HG03135 (cell line): Measurements from ENCODE around the gene ZYX.
A peak's percentile ranks its signal among the peaks of the same experiment; 100 is the strongest.

ENCODE experiments used
- ATAC-seq: cut with Tn5 transposase; IDR thresholded peaks from one replicate; pipeline ENCODE4 v1.9.1; 2021; ENCODE audit warnings: mild to moderate bottlenecking, moderate library complexity; ENCODE audit not compliant: unreplicated experiment

ZYX gene

DNA sequence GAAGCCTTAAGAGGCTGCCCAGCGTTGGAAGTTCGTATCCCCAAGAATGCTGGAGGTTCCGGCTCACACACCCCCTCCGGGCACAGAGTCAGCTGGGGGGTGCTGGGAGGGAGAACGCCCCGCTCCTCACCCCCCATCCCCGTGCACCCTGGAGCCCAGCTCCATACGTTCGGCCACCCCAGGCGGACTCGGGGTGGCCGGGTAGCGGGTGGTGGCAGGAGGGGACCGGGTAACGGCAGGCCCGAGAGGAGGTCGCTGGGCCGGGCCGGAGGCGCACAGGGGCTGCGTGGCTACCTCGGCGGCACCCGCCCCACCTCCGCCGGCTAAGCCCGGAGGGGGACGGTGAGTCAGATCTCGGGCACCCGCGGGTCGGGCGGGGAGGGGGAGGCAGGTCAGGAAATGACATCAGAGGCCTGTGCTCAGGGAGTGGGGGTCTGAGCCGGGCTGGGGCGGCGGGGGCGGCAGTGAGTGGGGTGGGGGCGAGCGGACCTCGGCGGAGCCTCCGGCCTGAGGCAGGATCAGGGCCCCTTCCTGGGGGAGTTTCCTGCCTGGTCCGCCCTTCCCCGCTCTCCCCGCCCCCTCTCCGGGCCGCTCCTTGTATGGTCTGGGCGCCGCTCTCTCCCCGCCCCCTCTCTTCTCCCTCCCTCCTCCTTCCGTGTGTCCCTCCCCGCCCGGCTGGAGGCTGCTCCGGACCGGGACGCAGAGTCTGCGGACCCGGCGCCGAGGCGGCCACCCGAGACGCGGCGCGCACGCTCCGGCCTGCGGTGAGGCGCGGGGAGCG lies at the start of gene ZYX:
ZYX (plus strand) TSS at position 700 of the 781 bp plus-strand sequence. CDS start 227 bp downstream, outside the sequence.
- peak; percentile 80 for ATAC-seq

GRCh38 chr7:143334244-143334643 lies 46.9 kb upstream of the ZYX start:
- ATAC-seq: no peak

GRCh38 chr7:143337216-143337615 lies 43.9 kb upstream of the ZYX start:
- no peak for ATAC-seq

DNA sequence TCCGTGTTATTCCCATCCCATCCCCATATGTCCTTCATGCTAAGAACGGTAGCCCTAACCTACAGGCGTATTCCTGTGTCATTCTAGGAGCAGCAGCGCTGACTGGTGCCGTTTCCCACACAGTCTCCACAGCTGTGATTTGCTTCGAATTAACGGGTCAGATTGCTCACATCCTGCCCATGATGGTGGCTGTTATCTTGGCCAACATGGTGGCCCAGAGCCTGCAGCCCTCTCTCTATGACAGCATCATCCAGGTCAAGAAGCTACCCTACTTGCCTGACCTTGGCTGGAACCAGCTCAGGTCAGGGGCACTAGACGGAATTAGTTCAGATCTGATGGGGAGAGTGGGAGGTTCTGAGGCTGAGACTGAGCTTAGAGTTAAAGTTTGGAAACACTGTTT lies 39.3 kb upstream of the ZYX start:
- no peak for ATAC-seq

DNA sequence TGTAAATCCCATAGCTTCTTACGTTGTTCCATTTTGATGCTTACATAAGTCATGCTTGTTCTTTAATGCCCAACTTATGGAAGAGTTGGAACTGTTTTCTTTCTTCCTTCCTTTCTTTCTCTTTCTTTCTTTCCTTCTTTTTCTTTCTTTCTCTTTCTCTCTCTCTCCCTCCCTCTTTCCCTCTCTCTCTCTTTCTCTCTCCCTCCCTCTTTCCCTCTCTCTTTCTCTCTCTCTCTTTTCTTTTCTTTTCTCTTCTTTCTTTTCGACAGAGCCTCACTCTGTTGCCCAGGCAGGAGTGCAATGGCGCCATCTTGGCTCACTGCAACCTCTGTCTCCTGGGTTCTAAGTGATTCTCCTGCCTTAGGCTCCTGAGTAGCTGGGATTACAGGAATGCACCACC lies 37.5 kb upstream of the ZYX start:
- no peak for ATAC-seq

GRCh38 chr7:143345428-143345900 lies 35.7 kb upstream of the ZYX start:
- ATAC-seq: no peak

DNA sequence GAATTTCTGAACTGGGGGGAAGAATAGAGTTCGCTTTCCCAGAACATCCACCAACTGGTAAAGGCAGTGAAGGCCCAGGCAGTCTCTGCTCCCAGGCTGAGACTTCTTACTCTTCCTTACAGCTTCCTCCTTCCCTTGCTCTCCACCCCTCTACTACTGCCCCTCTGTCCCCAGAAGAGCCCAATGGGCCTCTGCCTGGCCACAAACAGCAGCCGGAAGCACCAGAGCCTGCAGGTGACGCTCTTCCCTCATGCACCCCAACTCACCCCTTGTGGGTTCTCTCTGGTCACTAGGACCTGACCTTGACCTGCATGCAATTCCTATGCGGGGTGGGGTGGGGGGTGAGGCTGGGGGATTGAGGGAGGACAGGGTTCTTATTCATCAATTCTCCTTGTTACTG lies 35.1 kb upstream of the ZYX start:
- ATAC-seq: no peak

- ATAC-seq: no peak
Observed at GRCh38 chr7:143347950-143348349, 33.2 kb upstream of the ZYX start.

- ATAC-seq: no peak
Observed at GRCh38 chr7:143351060-143351459, 30.1 kb upstream of the ZYX start.

DNA sequence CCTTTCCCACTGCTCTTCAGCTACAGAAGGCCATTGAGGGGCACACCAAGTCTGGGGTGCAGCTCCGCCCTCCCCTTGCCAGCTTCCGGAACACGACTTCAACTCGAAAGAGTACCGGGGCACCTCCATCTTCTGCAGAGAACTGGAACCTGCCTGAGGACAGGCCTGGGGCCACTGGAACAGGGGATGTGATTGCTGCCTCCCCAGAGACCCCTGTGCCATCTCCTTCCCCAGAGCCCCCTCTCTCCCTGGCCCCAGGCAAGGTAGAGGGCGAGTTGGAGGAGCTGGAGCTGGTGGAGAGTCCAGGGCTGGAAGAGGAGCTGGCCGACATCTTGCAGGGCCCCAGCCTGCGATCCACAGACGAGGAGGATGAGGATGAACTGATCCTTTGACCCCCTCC lies 29.6 kb upstream of the ZYX start:
- ATAC-seq: no peak

- ATAC-seq: no peak
Observed at GRCh38 chr7:143352531-143353002, 28.6 kb upstream of the ZYX start.

DNA sequence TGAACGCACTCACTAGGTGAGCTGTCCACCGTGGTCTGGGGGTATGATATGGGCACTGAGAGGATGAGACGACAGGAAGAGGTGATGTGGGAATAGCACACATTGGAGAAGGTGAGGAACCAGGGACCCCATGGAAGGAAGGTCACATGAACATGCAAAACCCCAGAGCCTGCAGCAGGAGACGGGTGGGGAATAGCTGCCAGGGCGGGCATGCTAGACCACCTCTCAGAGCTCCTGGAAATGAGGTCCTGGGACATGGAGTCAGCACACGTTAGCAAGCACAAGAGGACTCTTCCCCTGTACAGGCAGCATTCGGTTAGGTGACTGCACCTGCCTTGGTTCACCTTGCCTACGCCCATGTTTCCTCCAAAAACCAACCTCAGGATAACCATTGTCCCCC lies 26.8 kb upstream of the ZYX start:
- no peak for ATAC-seq

GRCh38 chr7:143354965-143355364 lies 26.2 kb upstream of the ZYX start:
- ATAC-seq: no peak

- no peak for ATAC-seq
Observed at GRCh38 chr7:143355450-143356385, 25.4 kb upstream of the ZYX start.

DNA sequence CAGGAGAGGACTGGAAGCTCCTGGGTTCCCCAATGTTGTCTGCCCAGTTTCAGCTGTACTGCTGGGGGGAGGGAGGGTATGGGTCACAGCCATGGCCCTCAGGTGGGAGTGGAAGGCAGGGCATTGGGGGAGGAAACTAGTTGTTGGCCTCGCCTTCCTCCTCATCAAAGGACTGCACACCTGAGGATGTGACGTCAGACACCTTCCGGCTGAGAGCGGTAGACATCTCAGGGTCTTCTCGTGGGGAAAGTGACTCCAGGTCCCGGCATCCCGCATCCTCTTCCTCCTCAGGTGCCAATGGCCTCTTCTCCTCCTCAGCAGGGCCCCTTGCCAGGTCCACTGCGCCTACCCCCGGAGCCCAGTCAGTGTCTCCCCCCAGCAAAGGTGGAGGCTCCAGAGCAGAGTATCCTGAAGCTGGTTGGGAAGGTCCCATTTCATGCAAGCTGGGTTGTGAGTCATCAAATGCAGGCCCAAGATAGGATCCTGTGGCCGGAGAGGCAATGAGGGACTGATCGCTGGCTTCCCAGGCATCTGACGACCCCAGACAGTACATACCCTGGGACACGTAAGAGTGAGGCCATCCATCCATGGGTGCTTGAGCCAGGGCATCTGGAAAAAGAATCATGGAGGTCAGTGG lies 24.6 kb upstream of the ZYX start:
- no peak for ATAC-seq

DNA sequence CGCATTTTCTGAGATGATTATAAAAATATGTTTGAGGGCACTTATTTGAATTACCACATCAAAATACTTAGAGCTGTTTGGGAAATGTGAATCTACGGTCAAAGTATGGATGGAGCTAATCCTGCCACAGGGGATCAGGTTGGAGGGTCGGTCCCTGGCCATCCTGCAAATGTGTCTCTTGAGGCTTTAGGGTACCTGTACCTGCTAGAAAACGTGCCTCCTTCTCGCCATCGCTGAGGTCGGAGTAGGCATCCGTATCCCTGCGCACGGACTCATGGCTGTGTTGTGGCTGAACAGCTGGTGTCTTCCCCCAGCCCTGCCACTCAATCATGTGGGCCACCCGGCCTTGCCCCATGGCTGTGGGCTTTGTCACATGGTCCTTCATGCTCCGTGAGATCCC lies 22.5 kb upstream of the ZYX start:
- ATAC-seq: no peak

DNA sequence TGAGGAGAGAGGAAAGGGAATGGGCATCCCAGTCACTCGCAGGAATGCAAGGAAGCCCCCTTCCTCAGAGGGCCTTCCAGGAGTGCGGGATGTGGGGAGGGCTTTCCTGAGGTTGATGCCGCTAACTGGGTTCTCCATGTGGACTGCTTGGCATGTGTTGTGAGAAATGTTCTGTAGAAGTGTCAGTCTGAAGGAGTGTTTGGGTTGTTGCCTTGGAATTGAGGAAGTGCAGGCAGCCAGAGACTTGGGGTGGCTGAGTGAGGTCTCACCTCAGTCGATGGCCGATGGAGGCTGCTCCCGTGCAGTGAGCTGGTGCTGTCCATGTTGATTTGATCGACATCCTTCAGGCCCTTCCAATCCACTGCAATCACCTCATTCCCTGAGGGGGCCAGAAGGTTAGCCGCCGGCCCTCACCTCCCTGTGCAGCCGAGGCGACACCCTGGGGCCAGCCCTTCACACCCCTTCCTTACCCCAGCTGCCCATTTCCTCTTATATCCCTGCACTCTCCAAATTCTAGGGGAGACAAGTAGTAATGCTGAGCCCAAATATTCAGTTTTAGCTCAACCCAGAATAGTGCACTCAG lies 21.3 kb upstream of the ZYX start:
- ATAC-seq: no peak

GRCh38 chr7:143360788-143361551 lies 20.2 kb upstream of the ZYX start:
- no peak for ATAC-seq

DNA sequence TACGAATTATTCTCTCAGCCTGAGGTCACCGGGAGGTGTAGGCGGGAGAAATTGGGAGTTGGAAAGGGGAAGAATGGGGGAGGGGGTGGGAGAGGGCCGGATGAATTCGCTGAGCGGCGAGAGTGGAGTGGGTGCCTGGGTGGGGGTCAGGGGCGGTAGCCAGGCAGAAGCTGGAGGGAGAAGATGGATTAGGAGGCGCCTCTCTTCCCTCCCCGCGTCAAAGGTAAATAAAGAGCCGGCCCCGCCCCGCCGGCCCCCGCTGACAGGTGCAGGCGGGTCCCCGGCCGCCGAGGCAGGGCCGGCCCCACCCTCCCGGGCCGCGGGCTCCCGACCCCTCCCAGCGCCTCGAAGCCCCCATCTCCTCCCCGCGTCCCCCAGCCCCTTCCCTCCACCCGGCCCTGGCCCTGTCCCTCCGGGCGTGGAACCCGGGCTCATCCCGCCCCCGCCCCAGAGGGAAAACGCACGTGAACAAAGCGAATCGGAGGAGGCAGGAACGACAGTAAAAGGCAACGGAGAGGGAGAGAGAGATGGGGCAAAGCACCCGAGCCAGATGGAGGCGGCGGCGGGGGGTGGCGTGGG lies 19.5 kb upstream of the ZYX start:
- ATAC-seq: no peak
